Fibroblast of gingiva (primary cell): ENCODE measurements around the gene FBXL17.
"Not testable (repeated sequence)": the region's sequence is repeated elsewhere in the genome, so short reads cannot be mapped to it uniquely, and the experiment has no call there.

ENCODE experiments used
- DNase-seq: peaks from one replicate; pipeline ENCODE4 v3.0.0-alpha.2; 2011; ENCODE audit warnings: low read depth

The FBXL17 gene

GRCh38 chr5:108311682-108312081 is 70.2 kb downstream of the FBXL17 start:
- DNase-seq: no peak

GRCh38 chr5:108303611-108304010 is 78.3 kb downstream of the FBXL17 start:
- no peak for DNase-seq

GRCh38 chr5:108303086-108303485 is 78.8 kb downstream of the FBXL17 start:
- no peak for DNase-seq

- DNase-seq: no peak
Measured at GRCh38 chr5:108297042-108297601, 84.8 kb downstream of the FBXL17 start.

- DNase-seq: no peak
Measured at GRCh38 chr5:108295578-108296368, 86.1 kb downstream of the FBXL17 start.

GRCh38 chr5:108280960-108281569 is 100.8 kb downstream of the FBXL17 start:
- DNase-seq: no peak

- no peak for DNase-seq
Measured at GRCh38 chr5:108280248-108280647, 101.7 kb downstream of the FBXL17 start.

GRCh38 chr5:108278285-108279240 is 103.3 kb downstream of the FBXL17 start:
- DNase-seq: no peak

GRCh38 chr5:108276187-108277050 is 105.5 kb downstream of the FBXL17 start:
- no peak for DNase-seq

GRCh38 chr5:108274080-108274479 is 107.8 kb downstream of the FBXL17 start:
- not testable (repeated sequence) for DNase-seq

GRCh38 chr5:108271127-108271526 is 110.8 kb downstream of the FBXL17 start:
- no peak for DNase-seq

GRCh38 chr5:108266242-108266641 is 115.7 kb downstream of the FBXL17 start:
- no peak for DNase-seq

GRCh38 chr5:108264533-108264932 is 117.4 kb downstream of the FBXL17 start:
- no peak for DNase-seq

- no peak for DNase-seq
Measured at GRCh38 chr5:108263338-108263737, 118.6 kb downstream of the FBXL17 start.

GRCh38 chr5:108260858-108261170 is 121.1 kb downstream of the FBXL17 start:
- DNase-seq: no peak

GRCh38 chr5:108260117-108260857 is 121.6 kb downstream of the FBXL17 start:
- peak; percentile 77 for DNase-seq

GRCh38 chr5:108259306-108259705 is 122.6 kb downstream of the FBXL17 start:
- peak; percentile 18 for DNase-seq

- no peak for DNase-seq
Measured at GRCh38 chr5:108257996-108258395, 123.9 kb downstream of the FBXL17 start.

- no peak for DNase-seq
Measured at GRCh38 chr5:108255468-108255867, 126.4 kb downstream of the FBXL17 start.

- no peak for DNase-seq
Measured at GRCh38 chr5:108251350-108251749, 130.5 kb downstream of the FBXL17 start.
